NT2/D1 (cell line): Measurements from ENCODE around the gene SLC25A22.

Source experiments
- SUZ12 ChIP-seq: IDR thresholded peaks from 2 replicates; pipeline ENCODE4 v1.6.1; 2011; ENCODE audit not compliant: insufficient read length, insufficient read depth; ENCODE audit errors: extremely low read depth
- YY1 ChIP-seq: IDR thresholded peaks from 2 replicates; pipeline ENCODE4 v1.6.1; 2011; ENCODE audit not compliant: insufficient read length, insufficient read depth

DNA sequence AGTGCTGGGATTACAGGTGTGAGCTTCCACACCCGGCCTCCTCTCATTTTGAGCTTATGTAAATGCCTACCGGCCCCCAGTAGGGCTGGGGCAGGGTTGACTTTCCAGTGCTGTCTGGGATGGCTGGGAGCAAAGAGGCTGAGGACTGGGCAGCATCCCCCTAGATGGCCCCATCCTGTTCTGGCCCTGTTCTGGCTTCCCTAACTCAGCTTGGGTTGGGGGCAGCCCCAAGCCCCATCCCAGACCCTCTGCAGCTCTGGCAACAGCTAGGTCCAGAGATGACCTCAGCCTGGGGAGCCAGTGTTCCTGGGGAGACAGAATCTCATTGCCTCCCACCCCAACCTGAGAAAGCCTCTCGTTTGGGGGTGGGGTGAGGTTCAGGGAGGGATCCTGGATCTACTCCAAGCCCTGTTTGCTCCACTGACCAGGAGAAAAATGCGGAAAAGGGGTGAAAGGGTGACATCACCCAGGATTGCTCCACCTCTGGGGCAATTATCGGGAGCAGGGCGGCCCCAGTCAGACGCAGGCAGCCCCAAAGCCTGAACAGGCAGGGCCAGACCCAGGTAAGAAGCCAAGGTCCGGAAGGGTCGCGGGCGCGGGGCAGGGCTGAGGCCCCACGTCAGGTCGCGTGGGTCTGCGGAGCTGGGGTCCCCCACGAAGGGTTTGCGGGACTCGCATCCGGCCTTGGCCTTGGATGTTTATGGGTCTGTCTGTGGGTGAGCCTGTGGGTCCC, 20.5 kb upstream of the SLC25A22 start, which contains the start of gene PNPLA2:
- TF ChIP-seq SUZ12 (no peak), YY1 (no peak)
